GM19238 (cell line): ENCODE measurements around the gene PRKCZ.

Experiments used
- DNase-seq: peaks from one replicate; pipeline ENCODE4 v3.0.0; 2011; ENCODE audit warnings: low spot score; ENCODE audit not compliant: insufficient read length

PRKCZ gene

DNA sequence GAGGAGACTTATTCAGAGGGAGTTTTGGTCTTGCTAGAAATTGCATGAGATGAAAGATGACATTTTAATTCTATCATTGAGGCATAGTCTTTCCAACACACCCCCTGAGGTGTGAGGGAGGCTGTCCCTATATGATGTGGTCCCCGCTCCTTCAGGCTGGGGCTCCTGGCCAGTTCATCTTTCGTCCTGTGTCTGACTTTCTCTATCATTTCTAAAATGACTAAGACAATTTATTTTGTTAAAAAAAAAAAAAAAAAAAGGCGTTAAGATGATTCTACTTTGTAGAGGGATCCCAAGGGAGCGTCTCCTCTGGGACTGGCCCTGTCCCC lies 50.5 kb downstream of the PRKCZ start:
- DNase-seq, result no peak

GRCh38 chr1:2101531-2101930 lies 51.3 kb downstream of the PRKCZ start:
- DNase-seq, result no peak

DNA sequence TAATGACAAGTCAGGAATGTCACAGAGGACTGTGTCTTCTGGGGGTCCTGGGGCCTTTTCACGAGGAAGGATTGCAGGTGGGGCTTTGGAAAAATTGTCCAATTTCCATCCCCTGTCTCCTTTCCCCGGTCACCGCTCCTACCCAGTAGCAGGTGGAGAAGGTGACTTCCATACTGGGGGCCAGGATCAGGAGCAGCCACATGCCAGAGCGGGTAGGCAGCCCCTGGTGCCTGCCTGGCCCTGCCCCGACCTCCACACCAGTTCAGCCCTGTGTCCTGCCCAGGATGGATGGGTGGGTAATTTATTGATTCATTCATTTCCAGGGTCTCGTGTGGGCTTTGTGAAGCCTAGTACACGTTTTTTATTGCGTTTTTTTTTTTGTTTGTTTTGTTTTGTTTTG lies 51.7 kb downstream of the PRKCZ start:
- no peak for DNase-seq

DNA sequence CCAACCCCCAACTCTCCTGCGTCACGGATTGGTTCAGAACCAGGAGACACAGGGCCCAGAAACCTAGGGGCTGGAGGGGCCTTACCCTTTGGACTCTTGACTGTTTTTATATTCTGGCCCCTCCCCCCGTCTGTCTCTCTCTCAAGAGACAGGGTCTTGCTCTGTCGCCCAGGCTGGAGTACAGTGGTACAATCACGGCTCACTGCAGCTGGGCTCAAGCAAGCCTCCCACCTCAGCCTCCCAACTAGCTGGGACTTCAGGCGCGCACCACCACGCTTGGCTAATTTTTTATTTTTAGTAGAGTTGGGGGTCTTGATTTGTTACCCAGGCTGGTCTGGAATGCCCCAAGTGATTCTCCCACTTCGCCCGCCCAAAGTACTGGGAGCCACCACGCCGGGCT lies 52.5 kb downstream of the PRKCZ start:
- DNase-seq, result no peak

- no peak for DNase-seq
These were observed 53.2 kb downstream of the PRKCZ start for GRCh38 chr1:2103266-2103900.

DNA sequence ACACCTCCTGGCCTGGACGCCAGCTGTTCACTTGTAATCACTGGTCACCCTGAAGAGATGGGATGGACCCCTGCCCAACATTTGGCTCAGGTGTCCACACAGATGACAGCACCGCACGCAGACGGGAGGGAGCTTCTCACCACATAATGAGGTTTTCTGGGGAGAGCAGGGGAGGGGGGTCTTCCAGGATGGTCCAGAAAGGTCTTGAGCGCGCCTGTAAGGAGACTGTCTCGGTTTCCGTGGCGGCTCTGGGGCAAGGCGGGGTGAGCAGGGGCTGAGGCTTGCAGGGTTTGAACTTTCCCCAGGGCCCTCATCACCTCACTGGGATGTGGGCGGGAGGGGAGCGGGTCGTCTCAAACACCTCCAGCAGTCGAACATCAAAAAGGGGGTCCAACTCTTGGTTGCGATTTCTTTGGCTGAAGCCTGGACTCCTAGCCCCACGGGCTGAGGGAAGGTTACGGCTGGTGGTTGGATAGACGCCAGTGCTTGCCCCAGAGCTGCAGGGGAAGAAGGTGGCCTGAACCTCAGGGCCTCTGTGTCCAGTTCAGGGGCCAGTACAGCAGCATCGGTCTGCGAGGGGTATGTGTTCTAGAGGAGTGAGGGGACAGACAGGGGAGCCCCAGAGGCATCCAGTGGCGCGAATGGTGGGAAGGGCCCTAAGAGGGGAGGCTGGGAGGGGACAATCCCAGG lies 53.8 kb downstream of the PRKCZ start:
- no peak for DNase-seq

DNA sequence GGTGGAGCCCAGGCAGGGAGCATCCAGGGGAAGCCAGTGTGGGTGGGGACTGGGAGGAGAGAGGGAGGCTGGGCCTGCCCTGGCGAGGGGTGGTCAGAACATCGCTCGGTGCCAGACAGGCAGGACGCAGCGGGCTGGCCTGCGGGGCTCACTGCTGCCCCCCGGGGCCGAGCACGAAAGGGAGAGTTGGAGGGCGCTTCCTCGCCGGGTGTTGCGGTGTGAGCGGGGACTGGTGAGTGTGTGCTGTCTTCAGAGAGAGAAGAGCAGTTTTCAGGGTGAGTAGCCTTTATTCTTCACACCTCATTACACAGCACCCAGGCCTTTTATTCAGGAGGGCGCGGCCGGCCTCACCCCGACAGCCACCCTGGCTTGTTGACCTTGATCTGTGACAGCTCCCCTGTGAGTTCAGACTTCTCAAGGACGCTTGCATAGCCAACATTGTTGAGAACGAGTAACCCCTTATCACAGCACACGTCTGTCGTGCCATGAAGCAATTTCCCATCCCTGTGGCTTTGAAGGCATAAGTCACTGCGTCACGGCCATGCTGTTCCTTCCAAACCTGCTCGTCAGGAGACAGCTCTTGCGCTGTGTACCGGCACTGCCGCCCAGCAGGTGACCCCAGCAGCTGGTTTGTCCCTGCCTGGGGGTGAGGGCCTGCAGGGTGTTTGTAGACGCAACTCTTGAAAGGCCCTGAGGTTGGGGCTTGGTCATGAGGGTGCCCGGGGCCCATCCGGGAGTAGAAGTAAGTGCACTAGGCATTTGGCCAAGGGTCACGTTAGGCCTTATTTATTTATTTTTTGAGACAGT lies 54.6 kb downstream of the PRKCZ start:
- DNase-seq, result no peak

GRCh38 chr1:2105781-2106524 lies 55.7 kb downstream of the PRKCZ start:
- DNase-seq, result no peak

DNA sequence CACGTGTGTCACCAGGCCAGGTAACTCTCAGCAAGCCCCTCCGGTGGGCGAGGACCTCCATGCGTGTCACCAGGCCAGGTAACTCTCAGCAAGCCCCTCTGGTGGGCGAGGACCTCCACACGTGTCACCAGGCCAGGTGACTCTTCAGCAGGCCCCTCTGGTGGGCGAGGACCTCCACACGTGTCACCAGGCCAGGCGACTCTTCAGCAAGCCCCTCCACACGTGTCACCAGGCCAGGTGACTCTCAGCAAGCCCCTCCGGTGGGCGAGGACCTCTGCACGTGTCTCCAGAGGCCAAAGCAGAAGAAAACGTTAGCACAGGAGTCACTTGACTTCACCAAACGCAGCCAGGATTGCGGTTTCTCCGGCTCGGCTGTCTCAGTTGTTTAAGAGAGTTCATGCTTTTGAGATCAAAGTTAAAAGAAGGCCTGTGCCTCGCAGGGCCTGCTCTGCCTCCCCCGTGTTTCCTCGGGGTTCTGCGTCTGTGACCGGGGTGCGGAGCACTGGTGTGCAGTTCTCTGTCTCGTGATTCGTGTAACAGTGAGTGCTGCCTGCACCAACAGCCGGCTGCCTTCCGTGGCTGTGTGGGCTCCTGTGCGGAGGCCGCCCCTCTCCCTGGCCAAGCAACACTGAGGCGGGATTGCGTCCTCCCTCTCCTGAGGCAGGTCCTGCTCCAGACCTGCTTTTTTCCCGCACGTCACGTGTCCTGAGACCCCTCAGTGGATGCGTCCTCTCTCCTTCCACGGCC lies 56.6 kb downstream of the PRKCZ start:
- no peak for DNase-seq

DNA sequence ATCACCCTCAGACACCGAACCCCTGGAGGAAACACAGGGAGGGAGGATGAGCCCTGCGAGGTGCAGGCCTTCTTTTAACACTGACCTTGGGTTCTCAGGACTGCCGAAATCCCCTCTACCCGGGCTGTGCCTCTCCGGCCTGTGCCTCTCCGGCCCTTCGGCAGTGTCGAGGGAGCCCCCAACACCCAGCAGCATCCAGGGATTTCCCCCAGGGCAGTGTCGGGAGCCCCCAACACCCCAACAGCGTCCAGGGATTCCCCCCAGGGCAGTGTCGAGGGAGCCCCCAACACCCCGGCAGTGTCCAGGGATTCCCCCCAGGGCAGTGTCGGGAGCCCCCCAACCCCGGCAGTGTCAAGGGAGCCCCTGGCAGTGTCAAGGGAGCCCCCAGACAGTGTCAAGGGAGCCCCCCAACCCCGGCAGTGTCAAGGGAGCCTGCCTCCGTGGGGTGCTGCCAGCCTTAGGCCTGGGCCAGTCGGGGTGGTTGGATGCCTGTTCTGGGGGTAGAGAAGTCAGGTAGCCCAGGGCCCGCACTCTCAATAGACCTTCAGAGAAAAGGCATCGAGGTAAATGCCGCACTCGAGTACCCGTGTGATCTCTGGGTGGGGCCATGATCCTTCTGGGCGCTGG lies 57.5 kb downstream of the PRKCZ start:
- no peak for DNase-seq

DNA sequence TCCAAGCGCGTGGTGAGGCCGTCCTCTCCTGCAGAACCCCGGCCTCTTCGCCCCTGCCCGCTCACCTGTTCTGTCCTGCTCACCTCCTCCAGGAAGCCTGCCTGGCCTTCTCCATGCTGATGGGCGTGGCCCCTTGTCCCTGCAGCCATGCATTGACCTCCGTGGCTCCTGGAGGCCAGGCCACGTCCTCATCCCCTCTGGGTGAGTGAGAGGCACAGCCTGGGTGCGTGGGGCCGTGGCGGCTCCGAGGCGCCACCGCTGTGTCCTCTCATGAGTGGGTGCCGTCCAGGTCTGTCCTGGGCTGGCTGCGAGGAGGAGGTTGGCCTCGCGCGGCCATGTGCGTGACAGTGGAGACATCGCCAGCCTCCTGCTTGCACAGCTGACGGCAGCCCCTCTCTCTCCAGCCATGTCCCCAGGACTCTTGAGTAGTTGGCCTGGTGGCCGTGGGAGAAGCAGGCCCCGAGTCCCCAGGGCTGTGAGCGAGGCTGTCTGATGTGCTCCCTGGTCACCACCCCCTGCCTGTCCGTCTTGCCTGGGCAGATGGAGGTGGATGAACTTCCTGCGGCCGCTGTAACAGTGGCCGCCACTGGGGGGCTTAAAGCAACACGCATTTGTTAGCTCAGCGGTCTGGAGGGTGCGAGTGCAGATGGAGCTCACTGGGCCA lies 58.1 kb downstream of the PRKCZ start:
- DNase-seq, result no peak

- DNase-seq, result no peak
These were observed 58.8 kb downstream of the PRKCZ start for GRCh38 chr1:2108877-2109580.

GRCh38 chr1:2109581-2110021 lies 59.4 kb downstream of the PRKCZ start:
- no peak for DNase-seq

DNA sequence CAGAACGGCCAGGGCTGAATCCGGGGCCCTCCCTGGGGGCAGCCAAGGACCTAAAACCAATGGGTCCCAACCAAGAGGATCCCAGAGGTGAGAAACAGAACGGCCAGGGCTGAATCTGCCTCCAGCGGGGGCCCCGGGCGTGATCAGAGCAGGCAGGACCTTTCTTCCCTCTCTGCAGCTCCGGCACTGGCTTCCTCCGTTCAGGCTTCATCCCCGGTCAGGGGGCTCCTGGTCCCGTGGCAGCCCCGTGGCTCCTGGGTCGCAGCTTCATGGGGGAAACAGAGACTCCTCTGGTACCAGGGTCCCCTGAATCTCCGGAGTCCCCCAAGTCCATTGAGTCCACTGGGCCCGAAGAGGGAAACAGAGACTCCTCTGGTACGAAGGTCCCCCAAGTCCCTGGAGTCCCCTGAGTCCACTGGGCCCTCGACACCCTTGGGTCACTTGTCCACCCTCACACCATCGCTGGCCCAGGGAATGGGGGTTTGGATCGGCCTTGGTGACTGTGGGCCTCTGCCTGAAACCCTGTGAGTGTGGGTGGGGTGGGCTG lies 60.1 kb downstream of the PRKCZ start:
- no peak for DNase-seq

DNA sequence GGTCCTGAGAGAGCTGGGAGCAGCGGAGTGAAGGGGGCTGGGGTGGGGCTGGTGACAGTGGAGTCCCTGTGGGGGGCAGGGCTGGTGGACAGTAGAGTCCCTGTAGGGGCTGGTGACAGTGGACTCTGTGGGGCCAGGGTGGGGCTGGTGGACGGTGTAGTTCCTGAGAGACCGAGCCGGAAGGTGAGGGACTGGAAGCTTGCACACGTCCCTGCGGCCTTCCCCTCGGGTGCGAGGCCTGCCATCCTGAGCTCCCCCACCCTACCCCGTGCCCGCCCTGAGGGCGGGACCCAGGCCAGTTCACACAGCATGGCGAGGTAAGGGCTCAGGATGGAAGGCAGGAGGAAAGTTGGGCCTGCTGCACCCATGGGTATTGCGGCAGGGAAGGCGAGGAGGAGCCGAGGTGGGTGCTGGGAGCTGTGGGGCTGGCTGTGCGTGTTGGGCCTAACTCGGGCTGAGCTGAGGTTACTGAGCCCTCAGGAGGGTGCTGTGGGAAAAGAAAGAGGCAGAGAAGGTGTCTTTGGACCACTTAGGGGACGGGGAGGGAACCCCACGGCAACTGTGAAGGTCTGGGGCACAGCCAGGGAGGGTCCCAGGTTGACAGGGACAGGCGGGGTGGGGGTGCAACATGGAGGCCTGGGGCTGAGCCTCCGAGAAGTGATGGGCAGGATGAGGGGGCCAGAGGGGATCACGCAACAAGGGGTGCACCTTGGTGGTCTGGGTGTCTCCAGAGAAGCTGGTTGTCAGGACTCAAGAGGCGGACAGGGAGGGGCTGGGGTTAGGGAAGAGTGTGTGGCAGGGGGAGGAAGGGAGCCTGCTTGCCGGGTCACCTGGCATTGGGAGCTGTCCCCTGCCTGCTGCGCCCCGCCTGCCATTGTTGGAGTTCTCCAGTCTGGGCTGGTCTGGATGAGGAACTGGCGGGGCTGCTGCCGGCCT lies 60.8 kb downstream of the PRKCZ start:
- DNase-seq, result no peak

- no peak for DNase-seq
These were observed 61.4 kb downstream of the PRKCZ start for GRCh38 chr1:2111674-2112035.

- DNase-seq, result peak; percentile 56
These were observed 62.1 kb downstream of the PRKCZ start for GRCh38 chr1:2112280-2112701.

DNA sequence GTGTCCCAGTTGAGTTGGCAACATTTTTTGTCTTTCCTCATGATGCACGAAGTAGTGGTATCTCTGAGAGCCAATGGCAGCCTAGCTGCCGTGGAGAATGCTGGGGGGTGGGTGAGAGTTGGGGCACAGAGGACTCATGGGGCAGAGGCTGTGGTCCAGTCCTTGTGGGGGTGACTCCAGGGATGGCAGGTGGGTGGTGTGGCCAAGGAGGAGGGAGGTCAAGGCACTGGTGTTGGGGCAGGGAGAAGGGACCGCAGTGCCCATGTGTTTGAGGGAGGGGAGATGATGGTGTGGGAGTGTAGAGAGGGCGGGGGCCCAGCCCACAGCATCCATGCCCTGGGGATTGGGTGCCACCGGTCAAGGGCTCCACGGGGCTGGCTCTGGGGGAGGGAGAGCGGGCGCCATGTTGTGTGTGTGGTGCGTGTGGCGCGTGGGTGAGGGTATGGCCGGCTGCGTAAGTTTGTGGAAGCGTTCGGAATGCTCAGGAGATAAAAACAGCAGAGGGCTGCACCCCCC lies 63.5 kb downstream of the PRKCZ start:
- no peak for DNase-seq
